DLD1 (cell line): ENCODE data around the gene LNX2.

Source experiments
- in situ Hi-C: cut with HindIII; loops from 2 replicates; pipeline ENCODE4 v1.10.0; 2017; ENCODE audit warnings: low sequenced_read_pairs

The LNX2 gene

GRCh38 chr13:27570906-27571305 is 49.4 kb downstream of the LNX2 start:
- in situ Hi-C loops: no loop called here

- in situ Hi-C loops: no loop called here
These were observed 50.9 kb downstream of the LNX2 start for GRCh38 chr13:27569405-27569804.

- in situ Hi-C loops: no loop called here
These were observed 54.5 kb downstream of the LNX2 start for GRCh38 chr13:27565818-27566217.

- in situ Hi-C loops: no loop called here
These were observed 57.9 kb downstream of the LNX2 start for GRCh38 chr13:27562457-27562856.

GRCh38 chr13:27559719-27560118 is 60.6 kb downstream of the LNX2 start:
- in situ Hi-C loops: no loop called here

GRCh38 chr13:27556109-27556508 is 64.2 kb downstream of the LNX2 start:
- in situ Hi-C loops: no loop called here

- in situ Hi-C loops: no loop called here
These were observed 68.8 kb downstream of the LNX2 start for GRCh38 chr13:27551562-27551961.

GRCh38 chr13:27549406-27549981 is 70.8 kb downstream of the LNX2 start:
- in situ Hi-C loops: no loop called here

GRCh38 chr13:27542220-27542619 is 78.1 kb downstream of the LNX2 start:
- in situ Hi-C loops: no loop called here

GRCh38 chr13:27541386-27541785 is 78.9 kb downstream of the LNX2 start:
- in situ Hi-C loops: no loop called here

- in situ Hi-C loops: no loop called here
These were observed 83.8 kb downstream of the LNX2 start for GRCh38 chr13:27536361-27537101.

GRCh38 chr13:27535546-27535945 is 84.8 kb downstream of the LNX2 start:
- in situ Hi-C loops: no loop called here

- in situ Hi-C loops: no loop called here
These were observed 85.3 kb downstream of the LNX2 start for GRCh38 chr13:27534981-27535380.

GRCh38 chr13:27534108-27534980 is 86.0 kb downstream of the LNX2 start:
- in situ Hi-C loops: no loop called here

- in situ Hi-C loops: no loop called here
These were observed 87.1 kb downstream of the LNX2 start for GRCh38 chr13:27533155-27533643.

- in situ Hi-C loops: no loop called here
These were observed 91.4 kb downstream of the LNX2 start for GRCh38 chr13:27528908-27529307.

- in situ Hi-C loops: no loop called here
These were observed 93.8 kb downstream of the LNX2 start for GRCh38 chr13:27526516-27526915.

GRCh38 chr13:27524981-27525975 is 95.1 kb downstream of the LNX2 start:
- in situ Hi-C loops: no loop called here

- in situ Hi-C loops: no loop called here
These were observed 96.8 kb downstream of the LNX2 start for GRCh38 chr13:27523346-27524073.

- in situ Hi-C loops: no loop called here
These were observed 97.5 kb downstream of the LNX2 start for GRCh38 chr13:27522847-27523246.
